ENCODE results near the gene ZNF385D.
A peak's percentile ranks its signal among the peaks of the same experiment; 100 is the strongest.

The ZNF385D gene

GRCh38 chr3:21750831-21751391 lies at the start of gene ZNF385D:
Gene ZNF385D, minus strand, starts transcription at chr3:21751210. Its CDS starts 294 bp downstream, at chr3:21750916.
- DNase-seq, result no peak

- no peak for DNase-seq
Measured at GRCh38 chr3:21798356-21799088, 47.5 kb upstream of the ZNF385D start.

- DNase-seq, result no peak
Measured at GRCh38 chr3:21795921-21796320, 44.9 kb upstream of the ZNF385D start.

- DNase-seq, result no peak
Measured at GRCh38 chr3:21795152-21795837, 44.3 kb upstream of the ZNF385D start.

- no peak for DNase-seq
Measured at GRCh38 chr3:21794291-21794690, 43.3 kb upstream of the ZNF385D start.

- DNase-seq, result no peak
Measured at GRCh38 chr3:21792176-21792575, 41.2 kb upstream of the ZNF385D start.

- no peak for DNase-seq
Measured at GRCh38 chr3:21791356-21791755, 40.3 kb upstream of the ZNF385D start.

GRCh38 chr3:21790466-21790865 lies 39.5 kb upstream of the ZNF385D start:
- no peak for DNase-seq

GRCh38 chr3:21789730-21790129 lies 38.7 kb upstream of the ZNF385D start:
- DNase-seq, result no peak

GRCh38 chr3:21786438-21786797 lies 35.4 kb upstream of the ZNF385D start:
- no peak for DNase-seq

- no peak for DNase-seq
Measured at GRCh38 chr3:21785765-21786437, 34.9 kb upstream of the ZNF385D start.

GRCh38 chr3:21783839-21784238 lies 32.8 kb upstream of the ZNF385D start:
- DNase-seq, result no peak

GRCh38 chr3:21781355-21781754 lies 30.3 kb upstream of the ZNF385D start:
- DNase-seq, result no peak

GRCh38 chr3:21779909-21780308 lies 28.9 kb upstream of the ZNF385D start:
- no peak for DNase-seq

- DNase-seq, result no peak
Measured at GRCh38 chr3:21778715-21779114, 27.7 kb upstream of the ZNF385D start.

- DNase-seq, result no peak
Measured at GRCh38 chr3:21777821-21778220, 26.8 kb upstream of the ZNF385D start.

GRCh38 chr3:21766002-21766401 lies 15.0 kb upstream of the ZNF385D start:
- DNase-seq, result no peak

GRCh38 chr3:21755896-21756295 lies 4.9 kb upstream of the ZNF385D start:
- no peak for DNase-seq

GRCh38 chr3:21754839-21755238 lies 3.8 kb upstream of the ZNF385D start:
- DNase-seq, result no peak

- DNase-seq, result peak in 1 of 2 experiments; percentile 26
Measured at GRCh38 chr3:21752749-21753347, 1.8 kb upstream of the ZNF385D start.

- DNase-seq, result no peak
Measured at GRCh38 chr3:21751886-21752285, 876 bp upstream of the ZNF385D start.

- no peak for DNase-seq
Measured at GRCh38 chr3:21750080-21750696, 822 bp downstream of the ZNF385D start.
